Suppressor macrophage treated with lipopolysaccharide for 4 hours (primary cell): ENCODE data around the gene CENPP.

Experiments
- DNase-seq: peaks from one replicate; pipeline ENCODE4 v3.0.0-alpha.2; 2020

The CENPP gene

GRCh38 chr9:92644278-92644677 is 318.5 kb downstream of the CENPP start:
- no peak for DNase-seq

GRCh38 chr9:92645041-92645440 is 319.3 kb downstream of the CENPP start:
- no peak for DNase-seq

GRCh38 chr9:92647671-92648473 is 322.1 kb downstream of the CENPP start:
- DNase-seq = no peak

GRCh38 chr9:92648474-92648971 is 322.8 kb downstream of the CENPP start:
- DNase-seq = no peak

- no peak for DNase-seq
Measured at GRCh38 chr9:92649007-92649406, 323.3 kb downstream of the CENPP start.

GRCh38 chr9:92650296-92650695 is 324.5 kb downstream of the CENPP start:
- DNase-seq = no peak

- DNase-seq = no peak
Measured at GRCh38 chr9:92650839-92651621, 325.3 kb downstream of the CENPP start.

GRCh38 chr9:92652461-92652860 is 326.7 kb downstream of the CENPP start:
- DNase-seq = no peak

GRCh38 chr9:92654481-92655301 is 328.9 kb downstream of the CENPP start:
- DNase-seq = no peak

- no peak for DNase-seq
Measured at GRCh38 chr9:92655366-92655765, 329.6 kb downstream of the CENPP start.

- DNase-seq = no peak
Measured at GRCh38 chr9:92655896-92656536, 330.3 kb downstream of the CENPP start.

- no peak for DNase-seq
Measured at GRCh38 chr9:92656537-92656925, 330.8 kb downstream of the CENPP start.

- no peak for DNase-seq
Measured at GRCh38 chr9:92657296-92658094, 331.7 kb downstream of the CENPP start.

GRCh38 chr9:92658176-92658575 is 332.4 kb downstream of the CENPP start:
- no peak for DNase-seq

- DNase-seq = no peak
Measured at GRCh38 chr9:92658611-92659010, 332.9 kb downstream of the CENPP start.

- DNase-seq = no peak
Measured at GRCh38 chr9:92659601-92660000, 333.8 kb downstream of the CENPP start.

GRCh38 chr9:92660266-92660665 is 334.5 kb downstream of the CENPP start:
- no peak for DNase-seq

GRCh38 chr9:92661127-92661526 is 335.4 kb downstream of the CENPP start:
- no peak for DNase-seq

- DNase-seq = no peak
Measured at GRCh38 chr9:92661743-92662142, 336.0 kb downstream of the CENPP start.

GRCh38 chr9:92663126-92663525 is 337.4 kb downstream of the CENPP start:
- no peak for DNase-seq

- DNase-seq = no peak
Measured at GRCh38 chr9:92663951-92664350, 338.2 kb downstream of the CENPP start.
